Neural progenitor cell (in vitro differentiated cells): Measurements from ENCODE around the gene PSEN1. TPM values are rescaled to one million over a fixed set of nuclear protein-coding genes. Genes with fewer than 3 reads are reported as not detected.

Source experiments
- DNase-seq: peaks from one replicate; pipeline ENCODE4 v3.0.0-alpha.2; 2016; ENCODE audit warnings: low spot score
- H2AFZ ChIP-seq: fragments of 200-600 bp; sonication (generic); replicated peaks from 2 replicates; pipeline ENCODE4 v1.6.1; 2016; ENCODE audit warnings: antibody characterized with exemption
- H3F3A ChIP-seq: fragments of 200-600 bp; sonication (generic); 2 replicates; pipeline ENCODE4 v1.6.1; 2016; ENCODE audit warnings: antibody characterized with exemption, low read depth
- H3K27ac ChIP-seq: fragments of 200-600 bp; sonication (generic); 2 replicates; pipeline ENCODE4 v1.5.1; 2016; ENCODE audit warnings: mild to moderate bottlenecking
- H3K27me3 ChIP-seq: fragments of 200-600 bp; sonication (generic); 2 replicates; pipeline ENCODE4 v1.6.1; 2016; ENCODE audit warnings: mild to moderate bottlenecking, moderate library complexity
- H3K36me3 ChIP-seq: fragments of 200-600 bp; sonication (generic); 2 replicates; pipeline ENCODE4 v1.5.1; 2016
- H3K4me1 ChIP-seq: fragments of 200-600 bp; sonication (generic); 2 replicates; pipeline ENCODE4 v1.6.1; 2016; ENCODE audit warnings: mixed run types
- H3K4me2 ChIP-seq: fragments of 200-600 bp; sonication (generic); 2 replicates; pipeline ENCODE4 v1.6.1; 2016
- H3K4me3 ChIP-seq: fragments of 200-600 bp; sonication (generic); 2 replicates; pipeline ENCODE4 v1.5.1; 2016
- H3K79me2 ChIP-seq: fragments of 200-600 bp; sonication (generic); 2 replicates; pipeline ENCODE4 v1.6.1; 2016; ENCODE audit warnings: low read depth
- H3K9ac ChIP-seq: fragments of 200-600 bp; sonication (generic); 2 replicates; pipeline ENCODE4 v1.6.1; 2016
- H3K9me3 ChIP-seq: fragments of 200-600 bp; sonication (generic); 2 replicates; pipeline ENCODE4 v1.5.1; 2016; ENCODE audit warnings: low read depth
- H4K20me1 ChIP-seq: fragments of 200-600 bp; sonication (generic); 2 replicates; pipeline ENCODE4 v1.6.1; 2016; ENCODE audit warnings: low read depth
- H3K27ac Mint-ChIP-seq: 3 replicates; pipeline ENCODE4 v1.8.0; 2021; ENCODE audit warnings: mixed read lengths
- H3K27me3 Mint-ChIP-seq: 2 replicates; pipeline ENCODE4 v1.8.0; 2022; ENCODE audit warnings: low read depth, mild to moderate bottlenecking, inconsistent platforms, moderate library complexity, mixed read lengths; ENCODE audit not compliant: insufficient read depth
- H3K36me3 Mint-ChIP-seq: 3 replicates; pipeline ENCODE4 v1.8.0; 2021; ENCODE audit warnings: mixed read lengths
- H3K4me1 Mint-ChIP-seq: 3 replicates; pipeline ENCODE4 v1.8.0; 2021; ENCODE audit warnings: mixed read lengths
- H3K4me3 Mint-ChIP-seq: 3 replicates; pipeline ENCODE4 v1.8.0; 2021; ENCODE audit warnings: mild to moderate bottlenecking, moderate library complexity, mixed read lengths
- H3K9me3 Mint-ChIP-seq: 3 replicates; pipeline ENCODE4 v1.8.0; 2020; ENCODE audit warnings: mixed read lengths
- CTCF ChIP-seq: fragments of 200-600 bp; sonication (generic); IDR thresholded peaks from 2 replicates; pipeline ENCODE4 v1.5.1; 2017; ENCODE audit warnings: antibody characterized with exemption, mild to moderate bottlenecking
- EZH2 ChIP-seq: fragments of 200-600 bp; sonication (generic); IDR thresholded peaks from 2 replicates; pipeline ENCODE4 v1.6.1; 2017; ENCODE audit warnings: antibody characterized with exemption, mild to moderate bottlenecking, moderate library complexity
- EZH2phosphoT487 ChIP-seq: fragments of 200-600 bp; sonication (generic); IDR thresholded peaks from 2 replicates; pipeline ENCODE4 v1.6.1; 2017; ENCODE audit warnings: antibody characterized with exemption
- total RNA-seq: library from RNA; depleted of rRNA; stranded (reverse); fragments of >200 nt; gene quantifications from 2 replicates; pipeline ENCODE4 v1.2.3, GENCODE V29; 2015; ENCODE audit warnings: low replicate concordance

The PSEN1 gene
- total RNA-seq, 1 donor from 2014 or later: 80.5 TPM

DNA sequence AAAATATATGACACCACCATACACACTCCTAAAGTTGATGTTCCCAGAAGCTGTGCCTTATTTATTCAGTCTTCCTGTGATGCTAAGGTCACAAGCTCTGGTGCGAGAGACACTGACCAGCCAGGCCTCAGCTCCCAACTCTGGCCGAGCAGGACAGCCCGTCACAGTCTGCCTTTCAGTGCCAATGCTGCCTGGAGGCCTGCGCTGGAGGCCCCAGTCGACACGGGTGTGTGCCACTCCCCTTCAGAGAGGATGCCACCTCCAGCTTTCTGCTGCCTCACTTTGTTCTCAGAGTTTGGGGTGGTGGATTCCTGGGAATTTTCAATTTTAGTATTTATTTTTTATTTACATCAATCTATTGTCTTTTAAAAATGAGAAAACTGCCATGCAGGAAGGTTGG lies 93.7 kb downstream of the PSEN1 start:
- no peak overlapping the region for H3K9ac ChIP-seq
- no peaks in the 10 kb centered on the region for H4K20me1 ChIP-seq
- no peak overlapping the region for H3K4me3 ChIP-seq
- H3K36me3 ChIP-seq: no peaks in the 10 kb centered on the region
- H3K9me3 Mint-ChIP-seq: peaks cover 2% of the 10 kb centered on the region
- peaks cover 3% of the 10 kb centered on the region for H3K27me3 ChIP-seq
- peaks cover 3% of the 10 kb centered on the region for H3K36me3 Mint-ChIP-seq
- peaks cover 8% of the 10 kb centered on the region for H3K27me3 Mint-ChIP-seq
- no peak for DNase-seq
- no peak overlapping the region for H2AFZ ChIP-seq
- peaks cover 43% of the 10 kb centered on the region for H3K4me1 ChIP-seq
- H3K4me2 ChIP-seq: no peak overlapping the region
- H3K4me3 Mint-ChIP-seq: no peak overlapping the region
- H3K27ac ChIP-seq: no peak overlapping the region
- peaks cover 31% of the 10 kb centered on the region for H3K4me1 Mint-ChIP-seq
- peaks cover 18% of the 10 kb centered on the region for H3F3A ChIP-seq
- H3K27ac Mint-ChIP-seq: no peak overlapping the region
- H3K9me3 ChIP-seq: no peaks in the 10 kb centered on the region
- H3K79me2 ChIP-seq: no peaks in the 10 kb centered on the region
- no peak for TF ChIP-seq EZH2
- TF ChIP-seq CTCF: no peak
- TF ChIP-seq EZH2phosphoT487: no peak

GRCh38 chr14:73231981-73232851 lies 95.9 kb downstream of the PSEN1 start:
- Mint-ChIP-seq H3K4me1 (peaks cover 50% of the 10 kb centered on the region), H3K36me3 (no peaks in the 10 kb centered on the region), H3K27ac (no peak overlapping the region), H3K4me3 (no peak overlapping the region), H3K9me3 (peaks cover 2% of the 10 kb centered on the region), H3K27me3 (peaks cover 21% of the 10 kb centered on the region)
- H2AFZ ChIP-seq: no peak overlapping the region
- peak; percentile 62 for DNase-seq
- TF ChIP-seq EZH2 (no peak), CTCF (peak; percentile 58), EZH2phosphoT487 (no peak)
- H3K79me2 ChIP-seq: no peaks in the 10 kb centered on the region
- no peaks in the 10 kb centered on the region for H3K36me3 ChIP-seq
- H3F3A ChIP-seq: peaks cover 40% of the 10 kb centered on the region
- H3K9me3 ChIP-seq: no peaks in the 10 kb centered on the region
- no peak overlapping the region for H3K4me2 ChIP-seq
- H3K27me3 ChIP-seq: peaks cover 15% of the 10 kb centered on the region
- H3K9ac ChIP-seq: no peak overlapping the region
- peaks cover 65% of the 10 kb centered on the region for H3K4me1 ChIP-seq
- no peak overlapping the region for H3K4me3 ChIP-seq
- H4K20me1 ChIP-seq: no peaks in the 10 kb centered on the region
- H3K27ac ChIP-seq: no peak overlapping the region

DNA sequence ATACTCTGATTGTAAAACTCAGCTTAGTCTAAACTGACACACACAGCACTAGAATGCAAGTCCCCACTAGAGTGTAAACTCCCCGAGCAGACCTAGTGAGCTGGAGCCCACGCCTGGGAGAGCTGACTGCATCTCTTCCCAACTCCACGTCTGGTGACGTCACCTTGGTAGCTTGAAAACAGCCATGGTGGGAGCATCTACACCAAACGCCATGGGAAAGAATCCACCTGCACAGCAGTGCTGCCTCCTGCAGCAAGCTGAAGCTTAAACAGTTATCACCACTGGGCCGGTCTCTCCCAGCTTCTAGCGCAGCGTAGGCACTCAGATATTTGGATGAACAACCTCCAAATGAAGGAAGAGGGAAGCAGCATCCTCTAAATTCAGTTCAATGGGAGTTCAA lies 96.7 kb downstream of the PSEN1 start:
- H3K27me3 Mint-ChIP-seq: peaks cover 21% of the 10 kb centered on the region
- H3K27ac Mint-ChIP-seq: no peak overlapping the region
- Histone ChIP-seq H3K79me2 (peaks cover 3% of the 10 kb centered on the region), H3K4me2 (no peak overlapping the region), H4K20me1 (no peaks in the 10 kb centered on the region), H3K27ac (no peak overlapping the region), H2AFZ (no peak overlapping the region), H3F3A (peaks cover 40% of the 10 kb centered on the region), H3K4me1 (peaks cover 64% of the 10 kb centered on the region), H3K36me3 (no peaks in the 10 kb centered on the region), H3K4me3 (no peak overlapping the region), H3K9ac (no peak overlapping the region), H3K27me3 (peaks cover 23% of the 10 kb centered on the region), H3K9me3 (no peaks in the 10 kb centered on the region)
- H3K4me3 Mint-ChIP-seq: no peak overlapping the region
- H3K9me3 Mint-ChIP-seq: peaks cover 2% of the 10 kb centered on the region
- TF ChIP-seq CTCF (no peak), EZH2 (no peak), EZH2phosphoT487 (no peak)
- H3K4me1 Mint-ChIP-seq: peaks cover 51% of the 10 kb centered on the region
- H3K36me3 Mint-ChIP-seq: no peaks in the 10 kb centered on the region
- DNase-seq: no peak
